Neural cell (in vitro differentiated cells): Measurements from ENCODE around the gene SNX22. TPM values are rescaled to one million over a fixed set of nuclear protein-coding genes. Genes with fewer than 3 reads are reported as not detected.
"Not testable (repeated sequence)": the region's sequence is repeated elsewhere in the genome, so short reads cannot be mapped to it uniquely, and the experiment has no call there.

Source experiments
- H2AFZ ChIP-seq: fragments of 200-600, 300-800 bp; sonication (generic), shearing (Covaris generic); 2 replicates; pipeline ENCODE4 v1.6.0; 2014; ENCODE audit warnings: low read depth, mild to moderate bottlenecking, antibody characterized with exemption, low read length, moderate library complexity
- H3F3A ChIP-seq: fragments of 200-600 bp; shearing (Covaris generic); 2 replicates; pipeline ENCODE4 v1.6.1; 2016; ENCODE audit warnings: mild to moderate bottlenecking, moderate library complexity, mixed read lengths, antibody characterized with exemption, low read length; ENCODE audit not compliant: insufficient read depth, poor library complexity, severe bottlenecking
- H3K27ac ChIP-seq: fragments of 200-600, 300-800 bp; sonication (generic), shearing (Covaris generic); 2 replicates; pipeline ENCODE4 v1.5.1; 2014; ENCODE audit warnings: mild to moderate bottlenecking, low read length, moderate library complexity
- H3K27me3 ChIP-seq: fragments of 300-800, 200-600 bp; sonication (generic), shearing (Covaris generic); 2 replicates; pipeline ENCODE4 v1.6.0; 2014; ENCODE audit warnings: mild to moderate bottlenecking, low read depth, low read length, moderate library complexity; ENCODE audit not compliant: insufficient read depth
- H3K36me3 ChIP-seq: fragments of 300-800, 200-600 bp; sonication (generic), shearing (Covaris generic); 2 replicates; pipeline ENCODE4 v1.5.1; 2014; ENCODE audit warnings: mild to moderate bottlenecking, antibody characterized with exemption, low read length, moderate library complexity; ENCODE audit not compliant: insufficient read depth
- H3K4me2 ChIP-seq: fragments of 300-800, 200-600 bp; sonication (generic), shearing (Covaris generic); 2 replicates; pipeline ENCODE4 v1.6.0; 2014; ENCODE audit warnings: mild to moderate bottlenecking, low read length
- H3K4me3 ChIP-seq: fragments of 300-800, 200-600 bp; sonication (generic), shearing (Covaris generic); 2 replicates; pipeline ENCODE4 v1.5.1; 2014; ENCODE audit warnings: mild to moderate bottlenecking, low read length, moderate library complexity
- H3K79me2 ChIP-seq: fragments of 200-600 bp; shearing (Covaris generic); replicated peaks from 2 replicates; pipeline ENCODE4 v1.6.0; 2014; ENCODE audit warnings: mild to moderate bottlenecking, low read length, moderate library complexity; ENCODE audit not compliant: insufficient read depth
- H3K9ac ChIP-seq: fragments of 300-800, 200-600 bp; sonication (generic), shearing (Covaris generic); 2 replicates; pipeline ENCODE4 v1.6.1; 2016; ENCODE audit warnings: mild to moderate bottlenecking, low read length, mixed read lengths
- H3K9me2 ChIP-seq: fragments of 200-600 bp; shearing (Covaris generic); 2 replicates; pipeline ENCODE4 v1.6.1; 2016; ENCODE audit warnings: mild to moderate bottlenecking, low read length, mixed read lengths; ENCODE audit not compliant: insufficient read depth
- H3K9me3 ChIP-seq: fragments of 200-600, 300-800 bp; sonication (generic), shearing (Covaris generic); 2 replicates; pipeline ENCODE4 v1.6.1; 2016; ENCODE audit warnings: mild to moderate bottlenecking, mixed run types, low read length, moderate library complexity, mixed read lengths
- H4K20me1 ChIP-seq: fragments of 200-600 bp; shearing (Covaris generic); 2 replicates; pipeline ENCODE4 v1.6.1; 2016; ENCODE audit warnings: mild to moderate bottlenecking, mixed run types; ENCODE audit not compliant: insufficient read depth
- EP300 ChIP-seq: fragments of 450-650 bp; conservative IDR thresholded peaks from 2 replicates; pipeline ENCODE4 v1.6.1; 2014; ENCODE audit warnings: antibody characterized with exemption, mild to moderate bottlenecking, moderate library complexity; ENCODE audit not compliant: poor library complexity, severe bottlenecking
- EZH2 ChIP-seq: fragments of 200-600, 300-800 bp; shearing (Covaris generic), sonication (generic); IDR thresholded peaks from 2 replicates; pipeline ENCODE4 v1.6.1; 2014; ENCODE audit warnings: antibody characterized with exemption, low read length, borderline replicate concordance, mild to moderate bottlenecking; ENCODE audit not compliant: insufficient read depth, poor library complexity, severe bottlenecking
- MXI1 ChIP-seq: fragments of 450-650 bp; conservative IDR thresholded peaks from 2 replicates; pipeline ENCODE4 v1.6.1; 2014; ENCODE audit warnings: antibody characterized with exemption, mild to moderate bottlenecking; ENCODE audit not compliant: poor library complexity, severe bottlenecking
- POLR2AphosphoS5 ChIP-seq: IDR thresholded peaks from 2 replicates; pipeline ENCODE4 v1.6.1; 2012
- RAD21 ChIP-seq: fragments of 450-650 bp; conservative IDR thresholded peaks from 2 replicates; pipeline ENCODE4 v1.6.1; 2014; ENCODE audit warnings: antibody characterized with exemption, mild to moderate bottlenecking, moderate library complexity
- SMC3 ChIP-seq: fragments of 450-650 bp; conservative IDR thresholded peaks from 2 replicates; pipeline ENCODE4 v1.6.1; 2014; ENCODE audit warnings: antibody characterized with exemption, mild to moderate bottlenecking, moderate library complexity; ENCODE audit not compliant: poor library complexity
- TAF1 ChIP-seq: IDR thresholded peaks from 2 replicates; pipeline ENCODE4 v1.6.1; 2012; ENCODE audit warnings: low read depth
- polyA plus RNA-seq: library from polyadenylated mRNA; depleted of rRNA; stranded (reverse); fragments of >200 nt; gene quantifications from 2 replicates; pipeline ENCODE4 v1.2.3, GENCODE V29; 2014
- TF ChIP-seq, protein P1 (sequence below): IDR thresholded peaks from 2 replicates; pipeline ENCODE4 v1.6.1; 2012; ENCODE audit warnings: borderline replicate concordance
- TF ChIP-seq, protein P2 (sequence below): fragments of 450-650 bp; IDR thresholded peaks from 2 replicates; pipeline ENCODE4 v1.5.1; 2014; ENCODE audit warnings: antibody characterized with exemption, mild to moderate bottlenecking, moderate library complexity; ENCODE audit not compliant: poor library complexity, severe bottlenecking

Gene SNX22
- polyA plus RNA-seq, 1 donor from 2014 or later, result 0.73 TPM

DNA sequence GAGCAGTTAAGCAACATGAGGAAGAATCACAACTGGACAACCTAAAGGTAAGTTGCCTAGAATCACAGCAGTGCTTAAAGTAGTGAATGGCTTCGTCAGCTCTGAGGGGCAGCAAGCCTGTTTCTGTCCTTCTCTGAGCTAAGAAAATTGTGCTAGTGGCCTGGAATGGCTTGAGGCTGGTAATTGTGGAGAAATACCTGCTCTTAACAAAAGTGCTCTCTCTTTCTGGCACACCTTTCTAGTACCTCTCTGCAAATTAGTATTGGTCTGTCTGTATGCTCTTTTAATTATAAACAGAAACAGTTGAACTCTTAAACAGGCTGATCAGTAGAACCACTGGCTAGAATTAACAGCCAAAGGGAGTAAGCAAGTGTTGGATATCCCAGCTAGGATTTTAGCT lies 44.2 kb upstream of the SNX22 start (continued):
- TF ChIP-seq, protein P1, sequence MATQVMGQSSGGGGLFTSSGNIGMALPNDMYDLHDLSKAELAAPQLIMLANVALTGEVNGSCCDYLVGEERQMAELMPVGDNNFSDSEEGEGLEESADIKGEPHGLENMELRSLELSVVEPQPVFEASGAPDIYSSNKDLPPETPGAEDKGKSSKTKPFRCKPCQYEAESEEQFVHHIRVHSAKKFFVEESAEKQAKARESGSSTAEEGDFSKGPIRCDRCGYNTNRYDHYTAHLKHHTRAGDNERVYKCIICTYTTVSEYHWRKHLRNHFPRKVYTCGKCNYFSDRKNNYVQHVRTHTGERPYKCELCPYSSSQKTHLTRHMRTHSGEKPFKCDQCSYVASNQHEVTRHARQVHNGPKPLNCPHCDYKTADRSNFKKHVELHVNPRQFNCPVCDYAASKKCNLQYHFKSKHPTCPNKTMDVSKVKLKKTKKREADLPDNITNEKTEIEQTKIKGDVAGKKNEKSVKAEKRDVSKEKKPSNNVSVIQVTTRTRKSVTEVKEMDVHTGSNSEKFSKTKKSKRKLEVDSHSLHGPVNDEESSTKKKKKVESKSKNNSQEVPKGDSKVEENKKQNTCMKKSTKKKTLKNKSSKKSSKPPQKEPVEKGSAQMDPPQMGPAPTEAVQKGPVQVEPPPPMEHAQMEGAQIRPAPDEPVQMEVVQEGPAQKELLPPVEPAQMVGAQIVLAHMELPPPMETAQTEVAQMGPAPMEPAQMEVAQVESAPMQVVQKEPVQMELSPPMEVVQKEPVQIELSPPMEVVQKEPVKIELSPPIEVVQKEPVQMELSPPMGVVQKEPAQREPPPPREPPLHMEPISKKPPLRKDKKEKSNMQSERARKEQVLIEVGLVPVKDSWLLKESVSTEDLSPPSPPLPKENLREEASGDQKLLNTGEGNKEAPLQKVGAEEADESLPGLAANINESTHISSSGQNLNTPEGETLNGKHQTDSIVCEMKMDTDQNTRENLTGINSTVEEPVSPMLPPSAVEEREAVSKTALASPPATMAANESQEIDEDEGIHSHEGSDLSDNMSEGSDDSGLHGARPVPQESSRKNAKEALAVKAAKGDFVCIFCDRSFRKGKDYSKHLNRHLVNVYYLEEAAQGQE, result no peak

DNA sequence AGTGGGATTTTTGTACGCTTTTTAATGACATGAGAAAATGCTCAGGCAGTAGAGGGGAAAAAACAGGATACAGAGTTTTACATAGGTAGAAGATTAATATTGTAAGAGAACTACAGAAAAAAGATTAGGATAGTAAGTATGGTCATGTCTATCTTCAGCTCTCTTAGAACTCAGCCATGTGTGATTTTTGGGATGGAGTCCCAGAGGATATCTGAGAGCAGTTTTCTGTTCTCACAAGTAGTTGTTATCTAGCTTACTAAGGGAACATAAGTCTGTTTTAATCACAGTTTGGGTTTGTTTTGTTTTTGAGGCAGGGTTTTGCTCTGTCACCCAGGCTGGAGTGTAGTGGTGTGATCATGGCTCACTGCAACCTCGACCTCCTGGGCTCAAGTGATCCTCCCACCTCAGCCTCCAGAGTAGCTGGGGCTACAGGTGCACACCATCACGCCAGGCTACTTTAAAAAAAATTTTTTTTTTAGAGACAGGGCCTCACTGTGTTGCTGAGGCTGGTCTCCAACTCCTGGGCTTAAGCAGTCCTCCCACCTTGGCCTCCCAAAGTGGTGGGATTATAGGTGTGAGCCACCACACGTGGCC lies 41.3 kb upstream of the SNX22 start:
- H3K27ac ChIP-seq, H3K4me3 ChIP-seq, H3K4me2 ChIP-seq, H3K9ac ChIP-seq, H3K9me3 ChIP-seq, H2AFZ ChIP-seq, H3K9me2 ChIP-seq, H4K20me1 ChIP-seq, H3F3A ChIP-seq, H3K27me3 ChIP-seq, H3K36me3 ChIP-seq: not testable (repeated sequence)
- peaks cover 37% of the 10 kb centered on the region for H3K79me2 ChIP-seq

DNA sequence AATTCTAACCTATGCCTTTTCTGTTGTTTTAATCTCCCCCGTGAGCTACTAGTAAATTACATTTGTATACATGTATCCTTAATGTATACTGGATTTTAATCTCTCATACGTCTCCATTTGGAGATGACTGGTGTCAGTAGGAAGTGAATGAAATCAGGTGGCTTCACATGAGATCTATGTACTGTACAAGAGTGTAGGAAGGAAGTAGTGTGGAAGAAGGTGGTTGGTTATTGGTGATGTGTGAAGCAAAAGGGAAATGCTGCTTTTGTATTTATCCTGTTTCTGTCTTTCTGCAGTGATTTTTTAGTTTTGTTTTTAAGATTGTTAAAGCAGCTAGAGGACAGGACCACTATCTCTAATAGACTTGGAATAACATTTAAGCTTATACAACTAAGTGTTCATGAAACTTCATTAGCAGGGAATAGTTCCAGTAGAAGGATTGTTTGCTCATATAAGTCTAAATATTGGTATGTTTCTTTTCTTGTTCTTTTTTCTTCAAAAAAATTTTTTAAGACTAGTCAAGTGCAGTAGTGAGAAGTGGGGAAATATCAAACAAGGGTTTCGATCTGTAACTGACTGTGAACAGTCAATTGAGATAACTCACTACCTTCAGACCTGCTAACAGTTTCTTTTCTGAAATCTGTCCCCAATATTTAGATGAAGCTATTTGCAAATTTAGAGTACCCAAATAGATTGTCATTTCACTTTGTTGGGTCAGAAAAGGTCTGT lies 40.4 kb upstream of the SNX22 start:
- H4K20me1 ChIP-seq, result no peaks in the 10 kb centered on the region
- no peak overlapping the region for H3K4me3 ChIP-seq
- H3K4me2 ChIP-seq, result no peak overlapping the region
- H3K27me3 ChIP-seq, result no peaks in the 10 kb centered on the region
- peaks cover 28% of the 10 kb centered on the region for H3K79me2 ChIP-seq
- H3K36me3 ChIP-seq, result no peaks in the 10 kb centered on the region
- no peaks in the 10 kb centered on the region for H3F3A ChIP-seq
- H3K9me2 ChIP-seq, result no peaks in the 10 kb centered on the region
- no peak overlapping the region for H3K9ac ChIP-seq
- no peak overlapping the region for H2AFZ ChIP-seq
- H3K9me3 ChIP-seq, result no peaks in the 10 kb centered on the region
- no peak for TF ChIP-seq SMC3
- TF ChIP-seq, protein P2, sequence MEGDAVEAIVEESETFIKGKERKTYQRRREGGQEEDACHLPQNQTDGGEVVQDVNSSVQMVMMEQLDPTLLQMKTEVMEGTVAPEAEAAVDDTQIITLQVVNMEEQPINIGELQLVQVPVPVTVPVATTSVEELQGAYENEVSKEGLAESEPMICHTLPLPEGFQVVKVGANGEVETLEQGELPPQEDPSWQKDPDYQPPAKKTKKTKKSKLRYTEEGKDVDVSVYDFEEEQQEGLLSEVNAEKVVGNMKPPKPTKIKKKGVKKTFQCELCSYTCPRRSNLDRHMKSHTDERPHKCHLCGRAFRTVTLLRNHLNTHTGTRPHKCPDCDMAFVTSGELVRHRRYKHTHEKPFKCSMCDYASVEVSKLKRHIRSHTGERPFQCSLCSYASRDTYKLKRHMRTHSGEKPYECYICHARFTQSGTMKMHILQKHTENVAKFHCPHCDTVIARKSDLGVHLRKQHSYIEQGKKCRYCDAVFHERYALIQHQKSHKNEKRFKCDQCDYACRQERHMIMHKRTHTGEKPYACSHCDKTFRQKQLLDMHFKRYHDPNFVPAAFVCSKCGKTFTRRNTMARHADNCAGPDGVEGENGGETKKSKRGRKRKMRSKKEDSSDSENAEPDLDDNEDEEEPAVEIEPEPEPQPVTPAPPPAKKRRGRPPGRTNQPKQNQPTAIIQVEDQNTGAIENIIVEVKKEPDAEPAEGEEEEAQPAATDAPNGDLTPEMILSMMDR, result no peak
- no peak for TF ChIP-seq RAD21
- no peak for TF ChIP-seq MXI1
- no peak for TF ChIP-seq EZH2
- no peak for TF ChIP-seq TAF1
- TF ChIP-seq POLR2AphosphoS5, result no peak
- TF ChIP-seq, protein P1, result no peak
- no peak for TF ChIP-seq EP300
- no peak overlapping the region for H3K27ac ChIP-seq
